H1 (cell line): ENCODE measurements around the gene NID2. TPM values are rescaled to one million over a fixed set of nuclear protein-coding genes. Genes with fewer than 3 reads are reported as not detected.

Experiments
- CTCF ChIA-PET: fragments of 300-600 bp; sonication (Branson Sonifier 250); formaldehyde crosslinking; loops from one replicate; lab custom pipeline; 2021; ENCODE audit not compliant: partially characterized antibody; lab: Charles Lee
- POLR2A ChIA-PET: fragments of 300-600 bp; sonication (Branson Sonifier 250); formaldehyde crosslinking; loops from one replicate; lab custom pipeline; 2021; ENCODE audit warnings: inconsistent platforms; ENCODE audit not compliant: partially characterized antibody; lab: Charles Lee
- DNase-seq, 2 experiments: peaks; one replicate each; pipeline versions ENCODE4 v3.0.0 to v3.0.0-alpha.2; 2010 to 2022; ENCODE audit warnings: low spot score in 2 of 2, low read depth in 1 of 2, mixed read lengths in 1 of 2
- FAIRE-seq: peaks from 2 replicates; lab custom pipeline; 2011; peaks lifted over from hg19 to GRCh38; lab: Jason Lieb, UNC
- H2AFZ ChIP-seq: 2 replicates; pipeline ENCODE4 v1.8.1; 2012; ENCODE audit warnings: low read length, inconsistent platforms
- H2AK5ac ChIP-seq: 2 replicates; pipeline ENCODE4 v1.6.1; 2013; ENCODE audit warnings: low read depth, low read length
- H2BK120ac ChIP-seq: replicated peaks from 2 replicates; pipeline ENCODE3; 2013; ENCODE audit warnings: low read depth, low read length, inconsistent platforms
- H2BK12ac ChIP-seq: 2 replicates; pipeline ENCODE4 v1.6.1; 2013; ENCODE audit warnings: low read depth, low read length
- H2BK15ac ChIP-seq: 2 replicates; pipeline ENCODE4 v1.6.1; 2013; ENCODE audit warnings: low read length
- H2BK20ac ChIP-seq: 2 replicates; pipeline ENCODE4 v1.6.1; 2013; ENCODE audit warnings: low read length
- H2BK5ac ChIP-seq: 2 replicates; pipeline ENCODE4 v1.6.1; 2013; ENCODE audit warnings: low read depth, low read length
- H3K14ac ChIP-seq: 2 replicates; pipeline ENCODE4 v1.6.1; 2013; ENCODE audit warnings: inconsistent platforms; ENCODE audit not compliant: insufficient read length
- H3K18ac ChIP-seq: 2 replicates; pipeline ENCODE4 v1.6.1; 2013; ENCODE audit warnings: low read length; ENCODE audit errors: extremely low read depth
- H3K23ac ChIP-seq: 2 replicates; pipeline ENCODE4 v1.6.1; 2013; ENCODE audit warnings: inconsistent platforms; ENCODE audit not compliant: insufficient read length
- H3K23me2 ChIP-seq: 2 replicates; pipeline ENCODE4 v1.6.1; 2013; ENCODE audit warnings: low read depth, low read length
- H3K27ac ChIP-seq: 2 replicates; pipeline ENCODE4 v1.6.1; 2011; ENCODE audit warnings: low read depth, low read length, inconsistent platforms
- H3K27me3 ChIP-seq, 4 experiments: replicated peaks in 1 of 4; 1 replicate in 1 of 4; 2 replicates in 3 of 4; pipeline versions ENCODE4 v1.6.1 to v1.8.1; 2011 to 2013; ENCODE audit warnings: low read length in 3 of 4, mild to moderate bottlenecking in 3 of 4, inconsistent platforms in 2 of 4, mixed read lengths in 2 of 4, moderate library complexity in 1 of 4; ENCODE audit not compliant: control insufficient read depth in 3 of 4, insufficient read depth in 3 of 4; ENCODE audit errors: extremely low read depth in 1 of 4
- H3K36me3 ChIP-seq, 4 experiments: 2 replicates each; pipeline versions ENCODE4 v1.6.1 to v1.8.1; 2011 to 2013; ENCODE audit warnings: mild to moderate bottlenecking in 4 of 4, low read length in 3 of 4, moderate library complexity in 2 of 4, control low read depth in 1 of 4, inconsistent platforms in 1 of 4; ENCODE audit not compliant: insufficient read depth in 4 of 4, control insufficient read depth in 2 of 4
- H3K4ac ChIP-seq: replicated peaks from 2 replicates; pipeline ENCODE3; 2013; ENCODE audit warnings: low read length, low read depth, mixed read lengths, inconsistent platforms; ENCODE audit not compliant: insufficient read length
- H3K4me1 ChIP-seq, 4 experiments: replicated peaks in 1 of 4; 1 replicate in 1 of 4; 2 replicates in 3 of 4; pipeline versions ENCODE4 v1.6.1 to v1.8.1; 2011 to 2013; ENCODE audit warnings: low read length in 3 of 4, inconsistent platforms in 2 of 4, mixed read lengths in 1 of 4; ENCODE audit not compliant: insufficient read depth in 4 of 4, control insufficient read depth in 3 of 4
- H3K4me2 ChIP-seq, 2 experiments: 2 replicates each; pipeline versions ENCODE4 v1.6.1 to v1.8.1; 2011 to 2013; ENCODE audit warnings: low read depth in 2 of 2, low read length in 2 of 2, control low read depth in 1 of 2, inconsistent platforms in 1 of 2, mild to moderate bottlenecking in 1 of 2; ENCODE audit not compliant: insufficient read depth in 1 of 2
- H3K4me3 ChIP-seq, 4 experiments: fragments of 200-600, 300-600 bp in 1 of 4; sonication (generic), shearing (Covaris generic), sonication (Bioruptor Twin) in 1 of 4; 2 replicates each; pipeline versions ENCODE4 v1.5.1 to v1.8.1; 2011 to 2016; ENCODE audit warnings: low read length in 4 of 4, low read depth in 3 of 4, control low read depth in 2 of 4, inconsistent platforms in 2 of 4, mild to moderate bottlenecking in 2 of 4, mixed read lengths in 1 of 4, moderate library complexity in 1 of 4; ENCODE audit not compliant: insufficient read depth in 2 of 4; ENCODE audit errors: extremely low read depth in 1 of 4
- H3K56ac ChIP-seq: replicated peaks from 2 replicates; pipeline ENCODE3; 2013; ENCODE audit warnings: low read depth, mild to moderate bottlenecking, mixed read lengths, low read length, inconsistent platforms; ENCODE audit not compliant: insufficient read length
- H3K79me1 ChIP-seq: 2 replicates; pipeline ENCODE4 v1.6.1; 2013; ENCODE audit warnings: low read depth, low read length, control low read depth
- H3K79me2 ChIP-seq, 2 experiments: 2 replicates each; pipeline versions ENCODE4 v1.6.1 to v1.8.1; 2012 to 2013; ENCODE audit warnings: low read length in 2 of 2, mild to moderate bottlenecking in 2 of 2, inconsistent platforms in 1 of 2; ENCODE audit not compliant: insufficient read depth in 2 of 2, control insufficient read depth in 1 of 2
- H3K9ac ChIP-seq, 4 experiments: replicated peaks in 1 of 4; 1 replicate in 1 of 4; 2 replicates in 3 of 4; pipeline versions ENCODE4 v1.6.1 to v1.8.1; 2011 to 2013; ENCODE audit warnings: low read depth in 3 of 4, low read length in 3 of 4, control low read depth in 2 of 4, mild to moderate bottlenecking in 2 of 4, moderate library complexity in 2 of 4, inconsistent platforms in 1 of 4; ENCODE audit errors: extremely low read depth in 1 of 4
- H3K9me3 ChIP-seq, 2 experiments: 2 replicates each; pipeline versions ENCODE4 v1.6.1 to v1.8.1; 2012 to 2013; ENCODE audit warnings: mild to moderate bottlenecking in 2 of 2, moderate library complexity in 2 of 2, control low read depth in 1 of 2, inconsistent platforms in 1 of 2, low read depth in 1 of 2, low read length in 1 of 2, mixed read lengths in 1 of 2; ENCODE audit not compliant: insufficient read depth in 2 of 2
- H4K20me1 ChIP-seq, 2 experiments: replicated peaks in 1 of 2; 2 replicates each; pipeline versions ENCODE3 to v1.8.1; 2011 to 2013; ENCODE audit warnings: inconsistent platforms in 2 of 2, low read length in 2 of 2, mild to moderate bottlenecking in 1 of 2; ENCODE audit not compliant: insufficient read depth in 2 of 2, control insufficient read depth in 1 of 2
- H4K5ac ChIP-seq: 2 replicates; pipeline ENCODE4 v1.6.1; 2013; ENCODE audit warnings: low read length, low read depth, mixed read lengths, inconsistent platforms; ENCODE audit not compliant: insufficient read length
- H4K8ac ChIP-seq: 2 replicates; pipeline ENCODE4 v1.8.0; 2013; ENCODE audit warnings: mild to moderate bottlenecking, moderate library complexity, low read length, inconsistent platforms; ENCODE audit not compliant: insufficient read depth; ENCODE audit errors: extremely low read depth
- H4K91ac ChIP-seq: replicated peaks from 2 replicates; pipeline ENCODE3; 2013; ENCODE audit warnings: low read length, mixed read lengths, inconsistent platforms; ENCODE audit not compliant: insufficient read length
- CHD1 ChIP-seq: IDR thresholded peaks from 2 replicates; pipeline ENCODE4 v1.6.1; 2012; ENCODE audit warnings: low read depth, low read length, improper control_type of control experiment
- CREB1 ChIP-seq: IDR thresholded peaks from 2 replicates; pipeline ENCODE4 v1.6.1; 2012; ENCODE audit warnings: inconsistent platforms
- TCF12 ChIP-seq: IDR thresholded peaks from 2 replicates; pipeline ENCODE4 v1.6.1; 2011; ENCODE audit warnings: low read depth, mild to moderate bottlenecking, low read length
- WGBS, 2 experiments: shearing (Covaris generic) in 1 of 2; methylation state at CpG; one replicate each; pipeline versions ENCODE4 v1.1.6 to v1.1.7; 2013 to 2015; ENCODE audit warnings: low lambda C conversion rate in 2 of 2, mixed read lengths in 2 of 2, inconsistent platforms in 1 of 2, low coverage in 1 of 2, missing lambda C conversion rate in 1 of 2; ENCODE audit not compliant: insufficient replicate concordance in 2 of 2, insufficient coverage in 1 of 2, insufficient read length in 1 of 2; ENCODE audit errors: extremely low coverage in 1 of 2, missing lambda C conversion rate in 1 of 2; 5-methylcytosine and 5-hydroxymethylcytosine counted together
- polyA plus RNA-seq, 7 experiments: library from polyadenylated mRNA; depleted of rRNA in 3 of 7; stranded (reverse) in 5 of 7; unstranded in 2 of 7; fragments of >200 nt in 5 of 7; fragments of 200-250 nt in 2 of 7; gene quantifications; 1 replicate in 5 of 7; 2 replicates in 1 of 7; 4 replicates in 1 of 7; pipeline versions ENCODE4 v1.2.1 to v1.2.3, GENCODE V29; 2011 to 2013; ENCODE audit warnings: missing spikeins in 2 of 7, mixed read lengths in 2 of 7
- total RNA-seq: library from RNA; stranded (reverse); fragmentation: NEBNext Ultra II Directional; extraction: Animal tissue kit (Norgen Biotek cat#: 25700); gene quantifications from 2 replicates; pipeline ENCODE4 v1.2.1, GENCODE V29; 2021

NID2 gene
- total and polyA plus RNA-seq, 2 of the 8 experiments (the other 6 are each of a cell fraction or from before 2014, with no cell fraction given): 6.1 to 12.6 TPM

DNA sequence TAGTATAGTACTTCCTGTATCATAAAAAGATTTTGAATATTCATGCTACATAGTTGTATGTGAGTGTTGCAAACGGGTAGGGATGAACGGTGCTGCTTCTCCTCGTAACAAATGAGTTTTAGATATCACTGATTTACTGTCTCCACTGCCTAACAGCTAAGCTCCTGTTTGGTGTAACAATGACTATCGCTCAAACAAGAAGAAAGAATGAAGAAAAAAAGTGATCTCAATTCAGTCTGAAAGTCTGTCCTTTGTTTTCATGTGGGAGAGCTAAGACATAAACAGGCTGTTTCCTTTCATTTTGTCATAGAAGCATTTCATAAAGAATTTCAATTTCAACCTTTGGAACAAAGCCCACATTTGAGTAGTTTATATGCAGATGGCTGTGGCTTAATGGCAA lies 105.6 kb downstream of the NID2 start:
- H4K91ac ChIP-seq: no peak overlapping the region
- no peaks in the 10 kb centered on the region for H3K79me1 ChIP-seq
- H3K4me2 ChIP-seq: no peak overlapping the region
- H3K27ac ChIP-seq: no peak overlapping the region
- no peak overlapping the region for H4K5ac ChIP-seq
- no peaks in the 10 kb centered on the region; the same call in 1 of the 2 replicates for H3K23me2 ChIP-seq
- TF ChIP-seq CREB1 (no peak), TCF12 (no peak), CHD1 (no peak)
- FAIRE-seq (no peak), DNase-seq (no peak)
- H4K8ac ChIP-seq: no peak overlapping the region
- H3K4ac ChIP-seq: no peak overlapping the region
- H3K9me3 ChIP-seq: peaks cover 8 to 9% of the 10 kb centered on the region in 2 experiments; a peak in 2 of 4 replicates
- WGBS, 2 experiments: 85% methylated on average over 4 of the region's 4 CpGs; no CpG with 5 or more reads in 1 of the 2 experiments
- peaks cover 0 to 2% (median 0%) of the 10 kb centered on the region in 4 experiments; a peak in 1 of 7 replicates for H3K4me1 ChIP-seq
- no peak overlapping the region for H3K18ac ChIP-seq
- H2BK15ac ChIP-seq: no peak overlapping the region
- H2BK5ac ChIP-seq: no peak overlapping the region
- no peak overlapping the region for H3K9ac ChIP-seq
- H3K36me3 ChIP-seq: peaks cover 0 to 2% (median 0%) of the 10 kb centered on the region in 4 experiments; a peak in 1 of 8 replicates
- no peak overlapping the region for H3K4me3 ChIP-seq
- H3K14ac ChIP-seq: no peak overlapping the region
- H2AK5ac ChIP-seq: no peak overlapping the region
- H2AFZ ChIP-seq: no peak overlapping the region
- no peak overlapping the region for H2BK20ac ChIP-seq
- no peaks in the 10 kb centered on the region for H4K20me1 ChIP-seq
- POLR2A ChIA-PET: no interaction called here
- no peaks in the 10 kb centered on the region for H3K79me2 ChIP-seq
- CTCF ChIA-PET: interaction anchor here (1.0 to 2.0 kb wide), 4 partner anchors 14 to 187 kb away, joined by 3 to 7 read pairs (median 3); no protein-coding TSS in a partner anchor
- no peak overlapping the region for H2BK120ac ChIP-seq
- H3K23ac ChIP-seq: no peak overlapping the region
- no peak overlapping the region for H2BK12ac ChIP-seq
- H3K27me3 ChIP-seq: no peaks in the 10 kb centered on the region
- H3K56ac ChIP-seq: no peak overlapping the region
